ENCODE results near the gene CYP24A1.

DNA sequence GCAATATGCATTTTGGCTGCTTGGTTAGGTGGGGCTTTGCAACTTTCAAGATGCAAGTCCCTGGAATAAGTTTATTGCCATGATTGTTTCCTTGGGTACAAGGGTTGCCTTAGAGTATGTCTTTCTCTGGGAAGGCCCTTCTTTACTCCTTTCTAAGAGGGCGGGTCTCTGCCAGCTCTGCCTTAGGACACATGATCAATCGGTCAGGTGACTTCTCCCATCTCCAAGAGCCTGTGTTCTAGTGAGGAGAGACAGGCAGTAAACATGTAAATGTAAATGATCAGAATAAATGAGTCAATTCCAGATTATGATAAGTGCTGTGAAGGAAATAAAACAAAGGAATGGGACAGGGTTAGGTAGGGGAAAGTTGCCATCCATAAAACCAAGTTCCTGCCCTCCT is 60.2 kb downstream of the CYP24A1 start:
- TF ChIP-seq POLR2AphosphoS5 (IDR thresholded peaks at IDR 0.05) (no peak), EP300 (IDR thresholded peaks at IDR 0.05) (no peak), POLR2A (IDR thresholded peaks at IDR 0.05) (no peak)
- TF ChIP-seq, protein P1, sequence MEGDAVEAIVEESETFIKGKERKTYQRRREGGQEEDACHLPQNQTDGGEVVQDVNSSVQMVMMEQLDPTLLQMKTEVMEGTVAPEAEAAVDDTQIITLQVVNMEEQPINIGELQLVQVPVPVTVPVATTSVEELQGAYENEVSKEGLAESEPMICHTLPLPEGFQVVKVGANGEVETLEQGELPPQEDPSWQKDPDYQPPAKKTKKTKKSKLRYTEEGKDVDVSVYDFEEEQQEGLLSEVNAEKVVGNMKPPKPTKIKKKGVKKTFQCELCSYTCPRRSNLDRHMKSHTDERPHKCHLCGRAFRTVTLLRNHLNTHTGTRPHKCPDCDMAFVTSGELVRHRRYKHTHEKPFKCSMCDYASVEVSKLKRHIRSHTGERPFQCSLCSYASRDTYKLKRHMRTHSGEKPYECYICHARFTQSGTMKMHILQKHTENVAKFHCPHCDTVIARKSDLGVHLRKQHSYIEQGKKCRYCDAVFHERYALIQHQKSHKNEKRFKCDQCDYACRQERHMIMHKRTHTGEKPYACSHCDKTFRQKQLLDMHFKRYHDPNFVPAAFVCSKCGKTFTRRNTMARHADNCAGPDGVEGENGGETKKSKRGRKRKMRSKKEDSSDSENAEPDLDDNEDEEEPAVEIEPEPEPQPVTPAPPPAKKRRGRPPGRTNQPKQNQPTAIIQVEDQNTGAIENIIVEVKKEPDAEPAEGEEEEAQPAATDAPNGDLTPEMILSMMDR (IDR thresholded peaks at IDR 0.05) = no peak

Data from suprapubic skin (tissue), 4 donors.